Natural killer cell treated with Interleukin-12 subunit alpha and Interleukin-12 subunit beta and Interleukin-15 and Interleukin-18, amount 100 ng/mL, for 72 hours (primary cell): ENCODE measurements around the gene CCDC149. TPM values are rescaled to one million over a fixed set of nuclear protein-coding genes. Genes with fewer than 3 reads are reported as not detected.

Experiments
- ATAC-seq, 2 donors: fragments of 150-1000 bp; cut with Tn5 transposase in 1 of 2; sonication (Bioruptor Pico), chemical (Tn5 transposase) in 1 of 2; 2 replicates each; pipeline ENCODE4 v1.10.0; 2021
- DNase-seq: peaks from one replicate; pipeline ENCODE4 v3.0.0; 2022; ENCODE audit warnings: low spot score
- H3K27ac Mint-ChIP-seq, 2 donors: 1 replicate in 1 of 2; 2 replicates in 1 of 2; pipeline ENCODE4 v1.8.0; 2022; ENCODE audit warnings: mixed read lengths in 2 of 2, mild to moderate bottlenecking in 1 of 2, moderate library complexity in 1 of 2
- H3K27me3 Mint-ChIP-seq, 2 donors: 1 replicate in 1 of 2; 2 replicates in 1 of 2; pipeline ENCODE4 v1.8.0; 2022; ENCODE audit warnings: mixed read lengths in 2 of 2
- H3K36me3 Mint-ChIP-seq: one replicate; pipeline ENCODE4 v1.8.0; 2022; ENCODE audit warnings: mixed read lengths
- H3K4me1 Mint-ChIP-seq, 2 donors: 1 replicate in 1 of 2; 2 replicates in 1 of 2; pipeline ENCODE4 v1.8.0; 2022; ENCODE audit warnings: low read depth in 2 of 2, mixed read lengths in 2 of 2, mild to moderate bottlenecking in 1 of 2
- H3K4me3 Mint-ChIP-seq: one replicate; pipeline ENCODE4 v1.8.0; 2022; ENCODE audit warnings: mixed read lengths
- H3K9me3 Mint-ChIP-seq: 2 replicates; pipeline ENCODE4 v1.8.0; 2022; ENCODE audit warnings: mixed read lengths
- total RNA-seq, 2 donors: library from RNA; stranded (reverse); gene quantifications; one replicate each; pipeline ENCODE4 v1.2.3, GENCODE V29; 2022

Gene CCDC149
- total RNA-seq, 2 donors from 2014 or later: not detected

DNA sequence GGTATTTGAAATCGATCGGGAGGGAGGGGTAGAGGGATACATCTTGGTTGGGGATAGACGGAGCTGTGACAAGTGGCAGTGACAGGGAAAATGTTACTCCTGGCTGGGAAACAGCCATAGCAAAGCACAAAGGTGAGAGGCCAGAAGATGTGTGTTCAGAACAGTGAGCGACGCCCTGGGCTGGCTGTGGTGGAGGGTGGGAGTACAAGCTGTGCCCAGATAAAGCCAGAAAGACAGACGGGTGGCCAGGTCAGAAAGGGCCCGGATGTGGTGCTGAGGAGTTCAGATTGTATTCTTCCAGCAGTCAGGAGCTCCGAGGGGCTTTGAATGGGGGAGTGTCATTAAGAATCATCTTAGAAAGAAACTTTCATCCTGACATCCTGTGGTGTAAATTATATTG is 27.9 kb downstream of the CCDC149 start:
- H3K27me3 Mint-ChIP-seq: peaks cover 10 to 18% of the 10 kb centered on the region in 2 donors
- ATAC-seq: no peak
- no peak overlapping the region for H3K27ac Mint-ChIP-seq
- DNase-seq: no peak
- H3K4me3 Mint-ChIP-seq: no peak overlapping the region
- no peaks in the 10 kb centered on the region for H3K4me1 Mint-ChIP-seq
- H3K9me3 Mint-ChIP-seq: no peaks in the 10 kb centered on the region
- no peaks in the 10 kb centered on the region for H3K36me3 Mint-ChIP-seq

DNA sequence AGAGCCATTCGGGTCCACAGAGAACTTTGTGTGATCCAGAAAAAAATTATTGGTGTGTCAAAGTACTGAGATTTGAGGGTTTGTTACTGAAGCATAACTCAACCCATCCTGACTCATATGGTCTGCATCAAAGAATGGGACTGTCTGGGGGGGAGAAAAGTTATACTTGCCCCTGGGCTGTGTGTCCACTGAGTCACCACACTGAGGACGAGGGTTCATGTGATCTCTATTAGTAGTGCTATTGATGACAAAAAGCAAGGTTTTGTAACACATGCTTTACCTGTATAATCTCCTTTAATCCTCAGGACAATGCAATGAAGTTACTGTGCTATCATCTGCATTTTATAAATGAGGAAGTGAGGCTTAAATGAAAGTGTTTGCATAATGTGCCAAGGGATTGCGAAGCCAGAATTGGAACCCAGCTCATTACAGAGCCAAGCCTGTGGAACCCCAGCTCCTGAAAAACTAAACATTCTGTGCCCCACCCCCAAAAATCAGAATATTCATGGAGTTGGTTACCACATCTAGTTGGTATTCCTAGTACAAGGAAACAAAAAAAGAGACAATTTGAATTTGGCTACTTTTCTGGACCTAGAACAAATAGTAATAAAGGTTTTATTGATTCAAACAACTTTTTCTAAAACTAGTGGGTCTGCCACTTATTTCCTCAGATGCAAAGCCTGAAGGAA is 31.2 kb downstream of the CCDC149 start:
- DNase-seq (no peak), ATAC-seq (no peak)
- Mint-ChIP-seq H3K27me3 (peaks cover 9 to 12% of the 10 kb centered on the region in 2 donors), H3K4me3 (no peak overlapping the region), H3K9me3 (no peaks in the 10 kb centered on the region), H3K36me3 (no peaks in the 10 kb centered on the region), H3K27ac (no peak overlapping the region), H3K4me1 (no peaks in the 10 kb centered on the region)

DNA sequence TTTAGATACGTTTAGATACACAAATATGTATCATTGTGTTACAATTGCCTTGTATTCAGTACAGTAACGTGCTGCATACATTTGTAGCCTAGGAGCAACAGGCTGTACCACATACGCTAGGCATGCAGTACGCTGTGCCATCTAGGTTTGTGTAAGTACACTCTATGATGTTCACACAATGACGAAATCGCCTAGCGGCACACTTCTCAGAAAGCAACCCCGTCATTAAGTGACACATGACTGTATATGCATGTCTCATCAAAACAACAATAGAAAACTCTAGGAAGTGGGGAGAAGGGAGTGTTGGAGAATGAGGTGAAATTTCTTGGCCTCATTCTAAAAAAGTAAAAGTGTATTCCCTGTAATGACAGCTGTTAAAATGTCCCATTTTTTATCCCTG is 32.7 kb downstream of the CCDC149 start:
- ATAC-seq: no peak
- no peak overlapping the region for H3K27ac Mint-ChIP-seq
- no peak for DNase-seq
- no peak overlapping the region for H3K4me3 Mint-ChIP-seq
- H3K4me1 Mint-ChIP-seq: no peaks in the 10 kb centered on the region
- H3K9me3 Mint-ChIP-seq: no peaks in the 10 kb centered on the region
- no peaks in the 10 kb centered on the region for H3K36me3 Mint-ChIP-seq
- H3K27me3 Mint-ChIP-seq: peaks cover 4 to 9% of the 10 kb centered on the region in 2 donors

DNA sequence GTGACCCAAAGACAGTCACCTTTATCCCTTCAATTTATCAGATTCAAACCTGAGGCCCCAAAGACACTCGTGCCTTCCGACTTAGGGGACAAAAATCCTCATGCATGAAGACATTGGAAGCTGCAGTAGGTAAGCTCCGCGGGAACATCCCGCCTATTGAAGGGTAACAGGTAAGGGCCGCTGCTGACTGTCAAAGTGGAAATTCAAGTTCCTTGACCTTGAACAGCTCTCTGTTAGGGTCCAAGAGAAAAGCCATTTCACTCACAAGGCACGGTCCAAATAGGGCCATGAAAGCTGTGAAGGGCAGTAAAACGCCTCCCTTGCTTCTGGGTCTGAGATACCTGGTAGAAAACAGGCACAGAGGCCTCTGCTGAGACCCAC is 34.2 kb downstream of the CCDC149 start:
- H3K27me3 Mint-ChIP-seq: peaks cover 0 to 4% of the 10 kb centered on the region in 2 donors
- ATAC-seq (no peak), DNase-seq (no peak)
- H3K36me3 Mint-ChIP-seq: no peaks in the 10 kb centered on the region
- H3K4me3 Mint-ChIP-seq: no peak overlapping the region
- H3K4me1 Mint-ChIP-seq: no peaks in the 10 kb centered on the region
- H3K27ac Mint-ChIP-seq: no peak overlapping the region
- H3K9me3 Mint-ChIP-seq: no peaks in the 10 kb centered on the region

DNA sequence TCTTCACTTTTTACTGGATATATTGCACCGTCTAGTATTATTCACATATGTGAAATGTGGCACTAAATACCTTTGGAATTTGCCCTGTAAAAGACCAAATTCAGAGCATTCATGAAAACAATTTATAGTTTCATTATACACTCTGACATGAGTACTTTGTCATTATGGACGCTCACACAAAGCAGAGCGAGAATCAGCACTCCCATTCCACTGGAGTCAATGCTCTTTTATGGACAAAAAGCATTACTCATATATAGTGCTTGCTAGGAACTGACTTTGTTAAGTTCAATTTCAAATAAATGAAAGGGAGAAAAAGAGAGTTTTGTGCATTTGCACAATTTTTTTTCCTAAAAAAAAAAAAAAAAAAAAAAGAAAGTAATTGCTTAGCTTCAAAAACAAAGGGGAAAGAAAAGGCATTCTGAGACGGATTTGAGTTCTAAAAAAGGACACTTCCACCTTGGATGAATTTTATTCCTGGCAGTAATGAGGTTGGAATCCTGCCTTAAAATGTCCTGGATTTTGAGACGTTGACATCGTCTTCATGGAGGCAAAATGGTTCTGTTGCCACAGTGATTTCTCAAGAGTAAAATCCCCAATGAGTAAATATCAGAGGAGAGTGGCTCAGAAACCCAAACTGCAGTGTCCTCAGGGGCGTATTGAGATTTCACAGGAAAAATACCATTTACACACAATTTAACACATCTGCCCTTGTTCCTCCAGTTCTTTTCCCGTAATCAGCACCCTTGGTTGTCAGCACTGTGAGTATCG is 34.8 kb downstream of the CCDC149 start:
- Mint-ChIP-seq H3K36me3 (no peaks in the 10 kb centered on the region), H3K4me3 (no peak overlapping the region), H3K27me3 (peaks cover 0 to 4% of the 10 kb centered on the region in 2 donors), H3K9me3 (no peaks in the 10 kb centered on the region), H3K27ac (no peak overlapping the region), H3K4me1 (no peaks in the 10 kb centered on the region)
- DNase-seq: no peak
- no peak for ATAC-seq

DNA sequence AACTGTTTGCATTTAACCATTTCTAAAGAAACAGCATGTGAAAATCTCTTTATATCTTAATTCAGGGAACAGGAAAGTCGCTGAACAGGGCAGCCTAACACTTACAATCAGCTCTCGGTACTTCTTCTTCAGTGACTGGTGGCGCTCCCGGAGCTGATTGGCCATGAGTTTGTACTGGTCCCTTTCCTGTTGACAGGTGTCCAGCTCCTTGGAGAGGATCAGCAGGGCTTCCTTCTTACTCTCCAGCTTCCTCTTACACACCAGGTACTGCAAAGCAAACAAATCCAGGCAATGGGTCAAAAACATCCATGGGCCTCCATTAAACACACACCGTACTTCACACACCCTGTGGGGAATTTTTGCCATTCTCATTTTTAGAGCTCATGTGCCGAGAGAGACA is 36.4 kb downstream of the CCDC149 start:
- Mint-ChIP-seq H3K4me1 (no peaks in the 10 kb centered on the region), H3K4me3 (no peak overlapping the region), H3K9me3 (no peaks in the 10 kb centered on the region), H3K36me3 (no peaks in the 10 kb centered on the region), H3K27me3 (peaks cover 0 to 4% of the 10 kb centered on the region in 2 donors), H3K27ac (no peak overlapping the region)
- DNase-seq (no peak), ATAC-seq (no peak)

DNA sequence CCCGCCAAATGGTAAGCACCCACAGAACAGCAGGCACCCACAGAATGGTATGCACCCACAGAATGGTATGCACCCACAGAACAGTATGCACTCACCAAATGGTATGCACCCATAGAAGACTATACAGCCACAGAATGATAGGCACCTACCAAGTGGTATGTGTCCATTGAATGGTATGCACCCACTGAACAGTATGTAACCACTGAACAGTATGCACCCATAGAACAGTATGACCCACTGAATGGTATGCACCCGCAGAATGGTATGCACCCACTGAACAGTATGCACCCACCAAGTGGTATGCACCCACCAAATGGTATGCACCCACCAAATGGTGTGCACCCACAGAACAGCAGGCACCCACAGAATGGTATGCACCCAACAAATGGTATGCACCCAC is 40.1 kb downstream of the CCDC149 start:
- no peaks in the 10 kb centered on the region for H3K36me3 Mint-ChIP-seq
- H3K4me1 Mint-ChIP-seq: no peaks in the 10 kb centered on the region
- ATAC-seq (peak; percentile 20 to 53), DNase-seq (no peak)
- H3K27ac Mint-ChIP-seq: no peak overlapping the region
- peaks cover 0 to 3% of the 10 kb centered on the region in 2 donors for H3K27me3 Mint-ChIP-seq
- no peak overlapping the region for H3K4me3 Mint-ChIP-seq
- no peaks in the 10 kb centered on the region for H3K9me3 Mint-ChIP-seq

DNA sequence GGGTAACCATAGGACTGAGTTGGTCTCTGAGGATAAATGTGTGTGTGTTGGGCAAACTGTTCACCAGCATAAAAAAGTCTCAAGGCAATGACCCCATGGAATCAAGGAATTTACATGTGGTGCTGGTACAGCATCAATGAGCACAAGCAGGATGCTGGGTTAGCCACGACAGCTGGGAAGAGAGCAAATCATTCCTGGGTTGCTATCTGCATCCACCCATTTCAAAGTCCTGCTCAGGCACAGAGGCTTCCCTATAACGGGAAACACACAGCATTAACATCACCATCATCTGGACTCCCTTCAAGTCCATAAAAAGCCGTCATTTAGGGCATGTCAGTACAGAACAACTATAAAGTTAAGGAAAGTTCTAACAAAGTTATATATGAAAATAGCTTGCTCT is 41.6 kb downstream of the CCDC149 start:
- no peaks in the 10 kb centered on the region for H3K27me3 Mint-ChIP-seq
- no peak for DNase-seq
- no peak overlapping the region for H3K4me3 Mint-ChIP-seq
- H3K36me3 Mint-ChIP-seq: no peaks in the 10 kb centered on the region
- ATAC-seq: no peak
- no peak overlapping the region for H3K27ac Mint-ChIP-seq
- no peaks in the 10 kb centered on the region for H3K4me1 Mint-ChIP-seq
- H3K9me3 Mint-ChIP-seq: no peaks in the 10 kb centered on the region

DNA sequence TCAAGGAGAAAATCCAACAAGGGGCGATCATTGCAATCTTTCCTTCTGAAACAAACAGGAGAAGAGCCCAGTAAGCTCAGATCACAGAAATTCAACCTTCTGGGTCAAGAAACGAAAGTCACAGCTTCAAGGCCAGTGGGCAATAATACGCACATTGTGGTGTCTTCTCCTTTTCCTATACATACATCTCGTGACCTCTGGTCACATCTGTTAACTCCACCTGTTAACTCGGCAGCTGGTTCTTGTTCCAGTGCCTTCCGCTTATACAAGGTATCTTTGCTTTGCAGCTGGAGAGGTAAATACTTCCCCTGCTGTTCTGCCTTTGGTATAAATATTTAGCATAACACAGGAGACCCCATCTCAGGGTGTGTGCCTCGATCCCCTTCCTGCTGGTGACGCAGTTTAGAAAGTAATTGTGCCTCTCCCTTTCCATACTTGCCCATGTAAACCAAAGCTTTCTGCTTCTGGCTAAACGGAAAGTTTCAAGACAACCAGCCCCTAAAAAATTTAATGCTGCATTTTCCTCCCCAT is 45.0 kb downstream of the CCDC149 start:
- no peaks in the 10 kb centered on the region for H3K9me3 Mint-ChIP-seq
- H3K27ac Mint-ChIP-seq: no peak overlapping the region
- H3K36me3 Mint-ChIP-seq: no peaks in the 10 kb centered on the region
- no peak for DNase-seq
- H3K4me1 Mint-ChIP-seq: no peaks in the 10 kb centered on the region
- H3K27me3 Mint-ChIP-seq: no peaks in the 10 kb centered on the region
- ATAC-seq: no peak
- H3K4me3 Mint-ChIP-seq: no peak overlapping the region

DNA sequence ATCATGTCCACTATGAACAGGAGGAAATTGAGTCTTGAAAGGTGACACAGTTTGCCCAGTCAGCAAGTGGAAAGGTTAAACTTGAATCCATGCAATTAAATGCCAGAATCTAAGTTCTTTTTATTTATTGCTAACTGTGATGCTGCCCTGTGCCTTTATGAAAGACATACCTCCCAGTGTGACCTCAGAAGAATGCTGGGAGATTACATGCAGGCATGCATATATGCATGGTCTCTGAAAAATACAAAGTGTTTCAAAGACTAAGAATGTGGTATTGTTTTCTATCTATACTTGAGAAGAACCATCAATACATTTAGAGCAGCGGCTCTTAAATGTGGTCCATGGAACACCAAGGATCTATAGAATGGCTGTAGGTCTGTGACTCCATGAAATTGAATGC is 45.6 kb downstream of the CCDC149 start:
- H3K4me1 Mint-ChIP-seq: no peaks in the 10 kb centered on the region
- no peak for ATAC-seq
- DNase-seq: no peak
- H3K27ac Mint-ChIP-seq: no peak overlapping the region
- no peaks in the 10 kb centered on the region for H3K27me3 Mint-ChIP-seq
- H3K36me3 Mint-ChIP-seq: no peaks in the 10 kb centered on the region
- no peak overlapping the region for H3K4me3 Mint-ChIP-seq
- H3K9me3 Mint-ChIP-seq: peaks cover 4% of the 10 kb centered on the region

DNA sequence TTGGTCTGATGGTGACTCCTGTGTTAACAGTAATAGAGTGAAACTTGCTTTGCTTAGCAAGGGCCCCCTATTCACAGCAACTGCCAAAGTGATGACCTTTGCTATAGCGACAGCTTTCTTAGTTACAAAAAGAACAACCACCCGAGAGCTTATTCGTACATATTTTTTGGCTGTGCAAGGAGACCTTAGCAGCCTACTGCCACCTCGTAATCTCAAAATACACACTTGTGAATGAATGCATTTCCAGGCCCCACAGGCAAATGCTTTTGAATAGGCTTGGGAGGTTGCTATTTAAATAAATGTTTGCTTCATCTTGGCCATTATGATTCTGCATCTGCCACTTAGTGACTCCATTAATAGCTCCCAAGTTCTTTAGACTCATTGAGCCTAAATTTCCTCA is 47.4 kb downstream of the CCDC149 start:
- Mint-ChIP-seq H3K4me3 (no peak overlapping the region), H3K9me3 (peaks cover 7% of the 10 kb centered on the region), H3K4me1 (no peaks in the 10 kb centered on the region), H3K27ac (no peak overlapping the region), H3K27me3 (peaks cover 0 to under 1% of the 10 kb centered on the region in 2 donors), H3K36me3 (no peaks in the 10 kb centered on the region)
- DNase-seq (no peak), ATAC-seq (no peak)

DNA sequence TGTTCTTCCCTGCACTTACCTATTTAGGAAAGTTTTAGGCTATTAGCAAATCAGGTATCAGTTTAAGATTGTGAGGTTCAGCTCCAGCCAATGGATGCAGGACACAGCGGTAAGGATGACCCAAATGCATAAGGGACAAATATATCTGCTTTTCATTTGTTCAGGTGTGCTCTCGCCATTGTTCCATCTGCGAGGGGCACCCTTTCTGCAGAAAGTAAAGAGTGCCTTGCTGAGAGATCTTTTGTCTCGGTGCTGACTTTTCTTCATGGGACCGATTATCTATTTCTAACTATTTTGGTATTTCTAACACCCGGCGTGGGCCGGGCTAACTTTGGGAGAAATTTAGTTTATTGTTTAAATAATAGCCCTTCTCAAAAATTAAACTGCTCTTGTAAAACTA is 49.0 kb downstream of the CCDC149 start:
- no peak for ATAC-seq
- H3K36me3 Mint-ChIP-seq: no peaks in the 10 kb centered on the region
- peaks cover 0 to 14% of the 10 kb centered on the region in 2 donors for H3K27me3 Mint-ChIP-seq
- no peak overlapping the region for H3K4me3 Mint-ChIP-seq
- H3K4me1 Mint-ChIP-seq: no peaks in the 10 kb centered on the region
- DNase-seq: no peak
- H3K27ac Mint-ChIP-seq: no peak overlapping the region
- H3K9me3 Mint-ChIP-seq: peaks cover 10% of the 10 kb centered on the region

DNA sequence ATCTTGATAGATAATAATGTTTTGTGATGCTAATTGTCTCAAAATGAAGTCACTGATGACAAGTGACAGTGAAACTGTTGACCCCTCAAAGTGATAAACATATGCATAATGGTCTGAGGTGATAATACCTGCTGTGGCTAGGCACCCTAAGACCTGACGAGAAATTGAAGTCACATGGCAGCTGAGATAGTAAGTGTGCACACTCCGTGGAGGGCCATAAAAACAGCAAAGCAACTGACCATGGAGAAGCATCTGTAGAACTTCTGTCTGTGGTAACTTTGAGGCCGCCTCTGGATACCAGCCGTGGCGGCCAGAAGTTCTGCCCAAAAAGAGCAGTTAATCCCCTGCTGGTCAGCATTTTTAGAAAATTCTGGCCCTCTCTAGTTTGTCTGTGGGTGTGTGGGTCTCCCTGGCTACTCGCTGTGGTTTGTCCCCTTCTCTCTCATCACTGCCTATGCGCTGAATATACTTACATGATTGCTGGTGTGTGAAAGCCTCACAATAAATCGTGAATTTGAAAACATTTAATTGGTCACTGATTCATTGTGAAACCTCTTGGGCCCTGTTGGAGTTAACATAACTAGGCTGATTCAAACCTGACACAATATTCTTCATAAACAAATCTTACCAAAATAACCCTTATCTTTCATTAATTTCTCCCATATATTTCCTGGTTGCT is 50.6 kb downstream of the CCDC149 start:
- Mint-ChIP-seq H3K4me3 (no peak overlapping the region), H3K27me3 (peaks cover 0 to 24% of the 10 kb centered on the region in 2 donors), H3K27ac (no peak overlapping the region), H3K4me1 (no peaks in the 10 kb centered on the region), H3K9me3 (peaks cover 10% of the 10 kb centered on the region), H3K36me3 (no peaks in the 10 kb centered on the region)
- ATAC-seq: no peak
- DNase-seq: no peak

DNA sequence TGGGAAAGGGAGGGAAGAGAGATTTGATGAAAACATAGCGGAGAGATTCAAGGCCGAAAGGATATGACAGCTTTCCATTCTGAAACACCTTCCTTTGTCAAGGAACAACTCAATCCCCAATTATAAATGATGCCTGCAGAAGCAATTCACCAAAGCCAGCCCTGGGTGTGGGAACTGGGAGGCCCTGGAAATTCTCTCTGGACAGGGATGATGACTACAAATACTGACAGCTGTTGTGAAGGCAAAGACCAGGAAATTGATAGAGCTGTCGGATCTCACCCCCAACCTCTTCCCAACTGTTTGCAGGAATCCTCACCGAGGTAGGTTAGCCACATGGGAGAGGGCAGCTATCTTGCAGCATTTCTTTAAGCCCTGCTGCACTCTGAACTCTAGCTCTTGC is 54.3 kb downstream of the CCDC149 start:
- Mint-ChIP-seq H3K4me1 (no peaks in the 10 kb centered on the region), H3K4me3 (no peak overlapping the region), H3K27me3 (peaks cover 2 to 24% of the 10 kb centered on the region in 2 donors), H3K9me3 (peaks cover 10% of the 10 kb centered on the region), H3K27ac (no peak overlapping the region), H3K36me3 (no peaks in the 10 kb centered on the region)
- no peak for ATAC-seq
- no peak for DNase-seq
